Heart left ventricle (tissue), 13 donors: ENCODE measurements around the gene SOX8.

Source experiments
- POLR2A ChIP-seq, 2 donors: fragments of 450-650 bp; IDR thresholded peaks; one replicate each; pipeline ENCODE4 v1.6.1; 2017; ENCODE audit warnings: antibody characterized with exemption in 2 of 2, mild to moderate bottlenecking in 2 of 2, moderate library complexity in 2 of 2
- TF ChIP-seq, protein P1 (sequence below), 12 donors: fragments of 200-600 bp; sonication (generic) in 4 of 12; IDR thresholded peaks; one replicate each; pipeline versions ENCODE4 v1.5.0 to v1.8.0; 2018 to 2022; ENCODE audit warnings: antibody characterized with exemption in 12 of 12, mild to moderate bottlenecking in 5 of 12
- donor health status: ischemic (EF 13 %, LVEDD 7.1; RV severe dilation, severe dysfunction).
- donor health status: DM: no; HTN: yes; CAD: no.
- donor health status: DM: no; HTN: no; CAD: no.
- donor health status: ischemic (EF 25% LVEDD 6.9; RV normal size, moderate dysfunction).
- donor health status: ischemic (EF 25% LVEDD 5.7; RV mildly dilated, moderate dysfunction).
- donor health status: ischemic (EF 35%, LVEDD 5.7; RV mildly dilated, moderate dysfunction).
- donor health status: nonischemic (EF 11% LVEDD 7.7; RV severe dilation, severe dysfunction).
- donor health status: DM: yes; HTN: yes; CAD: no.
- donor health status: PGD.
- donor health status: ischemic (EF 29% LVEDD 5.4; RV normal size, mild dysfunction).
- donor health status: nonischemic (EF 23%, LVEDD 6.1; RV moderate dilation, normal function).

DNA sequence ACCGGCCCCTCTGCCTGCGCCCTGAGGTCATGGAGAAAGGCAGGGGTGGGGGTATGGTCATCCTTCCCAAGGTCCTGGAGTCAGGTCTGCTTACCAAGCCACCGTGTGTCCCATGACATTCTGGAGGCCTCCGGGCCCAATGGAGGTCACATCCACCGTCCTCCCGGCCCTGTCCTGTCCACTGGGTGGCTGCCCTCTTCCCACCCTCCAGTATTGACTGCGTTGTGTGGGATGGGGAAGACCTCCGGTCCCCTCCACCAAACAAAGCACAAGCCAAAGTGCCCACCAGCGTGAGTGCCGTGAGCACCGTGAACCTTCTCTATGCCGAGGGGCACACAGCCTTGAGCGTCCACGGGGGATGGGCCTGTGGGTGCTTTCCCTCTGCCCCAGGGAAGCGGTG, 48.0 kb upstream of the SOX8 start:
- no peak for TF ChIP-seq POLR2A (IDR thresholded peaks at IDR 0.05)
- TF ChIP-seq, protein P1, sequence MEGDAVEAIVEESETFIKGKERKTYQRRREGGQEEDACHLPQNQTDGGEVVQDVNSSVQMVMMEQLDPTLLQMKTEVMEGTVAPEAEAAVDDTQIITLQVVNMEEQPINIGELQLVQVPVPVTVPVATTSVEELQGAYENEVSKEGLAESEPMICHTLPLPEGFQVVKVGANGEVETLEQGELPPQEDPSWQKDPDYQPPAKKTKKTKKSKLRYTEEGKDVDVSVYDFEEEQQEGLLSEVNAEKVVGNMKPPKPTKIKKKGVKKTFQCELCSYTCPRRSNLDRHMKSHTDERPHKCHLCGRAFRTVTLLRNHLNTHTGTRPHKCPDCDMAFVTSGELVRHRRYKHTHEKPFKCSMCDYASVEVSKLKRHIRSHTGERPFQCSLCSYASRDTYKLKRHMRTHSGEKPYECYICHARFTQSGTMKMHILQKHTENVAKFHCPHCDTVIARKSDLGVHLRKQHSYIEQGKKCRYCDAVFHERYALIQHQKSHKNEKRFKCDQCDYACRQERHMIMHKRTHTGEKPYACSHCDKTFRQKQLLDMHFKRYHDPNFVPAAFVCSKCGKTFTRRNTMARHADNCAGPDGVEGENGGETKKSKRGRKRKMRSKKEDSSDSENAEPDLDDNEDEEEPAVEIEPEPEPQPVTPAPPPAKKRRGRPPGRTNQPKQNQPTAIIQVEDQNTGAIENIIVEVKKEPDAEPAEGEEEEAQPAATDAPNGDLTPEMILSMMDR (IDR thresholded peaks at IDR 0.05): no peak
